GM18870 (cell line): ENCODE data around the gene TRIO.

Experiments used
- ATAC-seq: cut with Tn5 transposase; IDR thresholded peaks from one replicate; pipeline ENCODE4 v1.9.1; 2021; ENCODE audit warnings: moderate library complexity; ENCODE audit not compliant: unreplicated experiment

Gene TRIO

GRCh38 chr5:14465776-14466175, 322.6 kb downstream of the TRIO start:
- ATAC-seq: no peak

DNA sequence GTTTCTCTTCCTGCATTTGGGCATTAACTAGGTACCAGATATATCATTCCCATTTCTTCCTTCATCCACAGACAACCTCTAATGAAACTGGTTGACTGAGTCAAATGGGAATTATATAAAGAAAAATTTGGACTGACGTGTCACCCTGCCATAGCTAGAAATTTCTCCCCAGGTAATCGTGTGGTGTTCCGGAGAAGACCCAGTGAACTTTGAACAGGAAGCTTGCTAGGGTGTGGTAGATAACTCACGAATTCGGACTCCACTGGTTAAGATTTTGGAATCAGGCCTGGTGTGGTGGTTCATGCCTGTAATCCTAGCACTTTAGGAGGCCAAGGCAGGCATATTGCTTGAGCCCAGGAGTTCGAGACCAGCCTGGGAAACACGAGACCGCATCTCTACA, 324.1 kb downstream of the TRIO start:
- ATAC-seq: no peak

GRCh38 chr5:14467886-14468285, 324.7 kb downstream of the TRIO start:
- no peak for ATAC-seq

DNA sequence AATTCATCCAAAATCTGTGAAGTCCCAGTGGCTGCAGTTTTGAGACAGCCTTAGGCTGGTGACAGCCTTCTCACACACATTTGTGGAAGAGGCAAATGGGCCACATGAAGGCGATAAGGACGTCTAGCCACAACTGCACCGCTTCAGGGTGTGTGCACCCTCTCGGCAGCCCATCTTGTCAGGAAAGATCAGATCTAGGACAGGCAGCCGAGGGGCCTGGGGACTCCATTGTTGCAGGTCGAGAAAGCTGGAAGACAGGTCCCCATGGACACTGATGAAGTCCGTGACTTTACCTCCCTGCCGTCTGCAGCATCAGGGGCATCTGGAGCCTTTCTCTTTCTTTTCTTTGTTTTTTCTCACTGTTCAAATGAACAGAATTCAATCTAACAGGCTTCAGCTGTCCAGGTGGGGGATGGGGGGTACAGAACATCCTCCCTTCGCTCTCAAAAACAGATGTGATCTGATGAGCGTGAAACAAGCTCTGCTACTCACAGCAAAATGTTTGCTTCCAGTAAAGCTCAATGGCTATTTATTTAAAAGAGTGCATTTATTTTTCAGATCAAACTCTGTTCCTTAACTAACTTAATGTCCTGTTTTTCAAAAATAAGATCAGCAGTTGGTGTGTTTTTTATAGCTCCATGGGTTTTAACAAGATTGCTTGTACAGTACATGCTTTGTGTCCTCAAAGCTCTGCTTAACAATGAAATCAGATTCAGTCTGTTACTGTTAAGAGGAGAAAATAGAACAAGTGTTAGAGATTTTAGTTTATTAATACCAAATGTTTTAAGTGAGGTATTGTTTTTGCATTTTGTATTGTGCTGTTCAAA, 326.6 kb downstream of the TRIO start:
- ATAC-seq: no peak

DNA sequence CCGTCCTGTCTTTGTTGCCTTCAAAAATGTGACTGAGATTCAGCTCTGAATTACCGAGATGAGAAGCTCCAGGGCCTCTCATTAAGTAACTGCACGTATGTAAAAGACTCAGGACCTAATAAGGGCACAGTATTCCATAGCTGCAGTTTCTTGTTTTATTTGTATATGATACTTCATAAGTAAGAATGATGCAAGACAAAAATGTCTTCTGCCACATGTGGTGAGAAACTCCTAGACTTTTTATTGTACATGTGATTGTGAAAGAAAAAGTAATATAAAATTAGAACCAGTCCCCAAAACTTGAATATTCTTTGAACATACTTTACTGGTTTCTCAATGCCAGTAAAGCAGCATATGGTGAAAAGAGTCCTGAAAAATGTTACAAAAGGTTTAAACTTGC, 328.4 kb downstream of the TRIO start:
- ATAC-seq: no peak

GRCh38 chr5:14472986-14473567, 329.9 kb downstream of the TRIO start:
- no peak for ATAC-seq

DNA sequence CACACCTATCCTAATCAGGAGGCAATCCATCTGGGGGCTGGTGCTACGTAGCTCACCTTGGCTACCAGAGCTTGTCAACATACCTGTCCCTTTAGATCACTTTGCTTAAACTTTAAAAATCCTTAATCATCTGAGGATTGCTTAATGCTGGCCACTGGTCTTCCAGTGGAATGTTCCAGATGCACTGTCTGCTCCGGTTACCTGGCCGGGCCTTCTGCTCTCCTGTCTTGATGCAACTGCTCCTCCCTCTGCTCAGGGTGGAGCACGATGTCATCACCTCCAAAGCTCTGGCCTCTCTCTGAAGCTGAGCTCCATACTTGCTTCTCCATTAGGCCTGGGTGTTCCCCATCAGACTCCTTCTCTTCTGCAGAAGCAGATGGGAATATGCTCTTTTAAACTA, 331.9 kb downstream of the TRIO start:
- ATAC-seq: no peak

DNA sequence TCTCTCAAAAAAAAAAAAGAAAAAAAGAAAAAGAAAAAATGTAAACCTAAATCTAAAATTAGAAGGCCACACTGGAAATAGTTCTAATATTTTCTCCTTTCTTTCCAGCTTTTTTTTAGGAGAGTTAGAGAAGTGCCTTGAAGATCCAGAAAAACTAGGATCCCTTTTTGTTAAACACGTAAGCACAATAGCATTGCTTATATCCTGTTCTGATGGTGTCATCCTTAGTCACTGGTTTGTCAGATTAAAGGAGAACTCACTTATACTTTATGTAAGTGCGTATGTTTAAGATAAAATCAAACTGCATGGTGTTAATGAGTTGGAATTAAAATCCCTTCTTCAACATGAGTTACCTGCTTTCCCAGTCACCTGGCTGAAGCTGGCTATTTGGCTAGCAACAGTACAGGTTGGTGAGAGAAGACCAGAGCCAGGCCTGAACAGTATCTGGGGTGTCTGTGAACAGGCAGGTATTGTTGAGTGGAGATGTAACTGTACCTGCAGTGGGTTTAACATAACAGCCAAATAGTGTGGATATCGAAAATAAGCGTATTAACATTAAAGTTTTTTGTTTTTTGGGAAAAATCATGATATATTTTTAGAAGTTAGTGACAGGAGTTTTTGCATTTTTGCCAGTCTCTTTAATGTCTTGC, 333.8 kb downstream of the TRIO start:
- ATAC-seq: no peak

DNA sequence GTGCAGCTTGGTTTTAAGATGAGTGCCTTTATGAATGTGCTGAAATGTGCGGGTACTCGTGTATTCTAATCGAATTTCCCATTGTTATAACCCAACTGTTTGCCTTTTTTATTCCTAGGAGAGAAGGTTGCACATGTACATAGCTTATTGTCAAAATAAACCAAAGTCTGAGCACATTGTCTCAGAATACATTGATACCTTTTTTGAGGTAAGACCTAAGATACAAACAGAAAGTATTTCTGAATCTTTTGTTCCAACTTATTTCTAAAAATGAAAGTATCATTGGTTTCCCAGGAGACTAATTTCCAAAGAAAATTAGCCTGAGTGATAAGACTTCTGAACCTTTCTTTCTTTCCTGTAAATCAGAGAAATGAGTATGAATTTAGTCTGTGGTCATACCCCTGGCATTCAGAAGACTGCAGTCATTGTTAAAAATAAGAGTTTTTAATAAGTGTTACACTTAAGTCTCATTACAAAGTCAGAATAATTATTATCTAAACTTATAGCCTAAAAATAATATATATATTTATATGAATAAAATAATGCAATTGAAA, 336.1 kb downstream of the TRIO start:
- no peak for ATAC-seq

GRCh38 chr5:14481349-14481748, 338.2 kb downstream of the TRIO start:
- ATAC-seq: no peak

GRCh38 chr5:14482085-14482484, 338.9 kb downstream of the TRIO start:
- ATAC-seq: no peak

- ATAC-seq: no peak
Measured at GRCh38 chr5:14483504-14484157, 340.5 kb downstream of the TRIO start.

GRCh38 chr5:14486486-14486885, 343.3 kb downstream of the TRIO start:
- no peak for ATAC-seq

DNA sequence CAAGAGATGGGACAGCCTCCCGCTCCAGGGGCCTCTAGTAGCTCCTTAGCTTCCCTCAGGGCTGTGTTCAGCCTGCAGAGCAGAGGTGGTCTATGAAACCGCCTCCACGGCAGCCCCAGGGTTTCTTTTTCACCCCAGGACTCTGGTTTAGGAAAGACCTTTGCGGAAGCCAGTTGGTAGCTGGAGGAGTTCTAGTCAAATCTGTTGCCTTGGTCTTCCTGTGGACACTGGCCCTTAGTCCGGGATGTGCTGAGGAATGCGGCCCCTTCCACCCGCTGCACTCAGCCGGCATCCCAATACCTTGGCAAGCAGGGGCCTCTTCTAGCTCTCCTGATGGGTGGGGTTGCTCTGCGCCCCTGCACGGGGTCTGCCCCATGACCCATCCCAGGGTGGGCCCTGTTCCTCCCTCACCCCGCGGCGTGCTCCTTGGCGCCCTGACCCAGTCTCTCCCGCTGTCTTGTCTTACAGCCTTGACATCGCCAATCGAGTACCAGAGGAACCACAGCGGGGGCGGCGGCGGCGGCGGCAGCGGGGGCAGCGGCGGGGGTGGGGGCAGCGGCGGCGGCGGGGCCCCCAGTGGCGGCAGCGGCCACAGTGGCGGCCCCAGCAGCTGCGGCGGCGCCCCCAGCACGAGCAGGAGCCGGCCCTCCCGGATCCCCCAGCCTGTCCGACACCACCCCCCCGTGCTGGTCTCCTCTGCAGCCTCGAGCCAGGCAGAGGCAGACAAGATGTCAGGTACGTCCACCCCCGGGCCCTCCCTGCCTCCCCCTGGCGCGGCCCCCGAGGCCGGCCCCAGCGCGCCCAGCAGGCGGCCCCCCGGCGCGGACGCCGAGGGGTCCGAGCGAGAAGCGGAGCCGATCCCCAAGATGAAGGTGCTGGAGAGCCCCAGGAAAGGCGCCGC, 344.1 kb downstream of the TRIO start:
- no peak for ATAC-seq

DNA sequence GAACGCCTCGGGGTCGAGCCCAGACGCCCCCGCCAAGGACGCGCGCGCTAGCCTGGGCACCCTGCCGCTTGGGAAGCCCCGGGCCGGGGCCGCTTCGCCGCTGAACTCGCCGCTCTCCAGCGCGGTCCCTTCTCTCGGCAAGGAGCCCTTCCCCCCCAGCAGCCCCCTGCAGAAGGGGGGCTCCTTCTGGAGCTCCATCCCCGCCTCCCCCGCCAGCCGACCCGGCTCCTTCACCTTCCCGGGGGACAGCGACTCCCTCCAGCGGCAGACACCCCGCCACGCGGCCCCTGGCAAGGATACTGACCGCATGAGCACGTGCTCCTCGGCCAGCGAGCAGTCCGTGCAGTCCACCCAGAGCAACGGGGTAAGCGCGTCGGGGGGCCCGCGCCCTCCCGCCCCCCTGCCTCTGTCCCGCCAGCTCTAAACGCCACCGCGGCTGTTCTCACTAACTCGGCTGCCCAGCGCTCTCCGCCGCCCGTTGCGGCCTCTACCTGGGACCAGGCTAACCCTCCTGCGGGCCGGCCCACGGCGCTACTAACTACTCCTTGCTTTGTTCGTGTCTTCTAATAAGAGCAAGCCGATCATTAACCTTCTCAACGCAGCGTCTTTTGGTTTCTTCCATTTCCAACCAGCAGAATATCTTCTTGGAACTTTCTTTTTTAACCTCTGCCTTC, 344.9 kb downstream of the TRIO start:
- ATAC-seq: no peak

- no peak for ATAC-seq
Measured at GRCh38 chr5:14488709-14489108, 345.6 kb downstream of the TRIO start.

DNA sequence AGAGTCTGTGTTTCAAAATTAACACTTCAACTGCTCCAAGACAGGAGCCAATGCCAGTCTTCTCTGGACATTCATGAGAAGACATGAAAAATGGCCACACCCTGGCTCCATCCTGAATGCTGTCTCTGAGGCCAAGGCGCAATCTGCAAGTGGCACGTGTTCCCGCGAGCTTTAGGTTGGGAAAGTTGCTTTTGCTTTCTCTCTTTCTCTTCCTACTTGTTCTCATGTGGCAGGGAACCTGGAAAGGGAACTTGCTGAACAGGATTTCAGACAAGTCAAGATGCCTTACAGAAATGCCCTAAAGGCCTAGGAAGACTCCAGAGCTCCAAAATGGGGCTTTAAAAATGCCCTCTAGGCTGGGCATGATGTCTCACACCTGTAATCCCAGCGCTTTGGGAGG, 346.5 kb downstream of the TRIO start:
- no peak for ATAC-seq

DNA sequence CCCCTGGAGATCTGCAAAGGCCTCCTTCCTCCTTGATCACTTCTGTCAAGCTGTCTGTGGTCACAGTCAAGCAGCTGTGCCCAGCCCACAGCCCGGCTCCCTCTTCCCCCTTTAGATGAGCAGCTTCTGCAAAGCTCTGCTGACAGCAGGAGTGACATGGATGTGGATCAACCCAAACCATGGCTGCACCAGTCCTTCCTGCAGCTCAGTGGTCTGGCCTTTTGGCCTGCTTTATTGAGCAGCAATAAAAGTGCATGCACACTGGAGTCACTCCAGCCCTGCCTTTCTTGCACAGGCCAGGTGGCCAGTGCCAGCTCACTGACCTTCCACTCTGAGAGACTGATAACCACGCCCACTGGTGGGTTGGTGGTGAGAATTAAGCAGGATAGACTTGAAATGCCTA, 347.2 kb downstream of the TRIO start:
- no peak for ATAC-seq

GRCh38 chr5:14491015-14491915, 348.1 kb downstream of the TRIO start:
- ATAC-seq: no peak
